ENCODE data around the gene A2ML1.

The A2ML1 gene

GRCh38 chr12:8822298-8822697 is at the start of gene A2ML1:
A2ML1 (plus strand) TSS chr12:8822621; CDS start chr12:8822652, 31 bp downstream.
- DNase-seq (ENCODE audit: low read depth) = no peak

DNA sequence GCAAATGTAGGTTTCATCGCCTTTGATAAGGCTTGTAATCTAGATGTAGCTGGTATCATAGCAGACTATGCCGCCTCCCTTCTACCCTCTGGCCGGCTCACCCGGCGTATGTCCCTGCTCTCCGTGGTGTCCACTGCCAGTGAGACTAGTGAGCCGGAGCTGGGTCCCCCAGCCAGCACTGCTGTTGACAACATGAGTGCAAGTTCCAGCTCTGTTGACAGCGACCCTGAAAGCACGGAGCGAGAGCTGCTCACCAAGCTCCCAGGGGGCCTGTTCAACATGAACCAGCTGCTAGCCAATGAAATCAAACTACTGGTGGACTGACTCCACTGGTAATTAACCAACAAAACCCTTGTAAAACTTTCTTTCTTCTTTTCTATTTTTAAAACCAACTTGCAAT is 49.0 kb upstream of the A2ML1 start:
- no peak for TF ChIP-seq CTCF (IDR thresholded peaks at IDR 0.05; ENCODE audit: control insufficient read depth, insufficient read depth, low read depth, low read length, missing control alignments)
- no peak overlapping the region for H3K4me3 ChIP-seq (ENCODE audit: control insufficient read depth, low read depth, low read length)
- no peak for DNase-seq (ENCODE audit: low read depth)

More at GRCh38 chr12:8822298-8822697, at the start of gene A2ML1:
- H3K4me3 ChIP-seq (ENCODE audit: control insufficient read depth, low read depth, low read length) = no peak within 1 kb of the TSS
- TF ChIP-seq CTCF (IDR thresholded peaks at IDR 0.05; ENCODE audit: control insufficient read depth, insufficient read depth, low read depth, low read length, missing control alignments) = no peak

- DNase-seq (ENCODE audit: low read depth) = no peak
- no peak for TF ChIP-seq CTCF (IDR thresholded peaks at IDR 0.05; ENCODE audit: control insufficient read depth, insufficient read depth, low read depth, low read length, missing control alignments)
- H3K4me3 ChIP-seq (ENCODE audit: control insufficient read depth, low read depth, low read length) = no peak overlapping the region
Measured at GRCh38 chr12:8779281-8779680, 43.1 kb upstream of the A2ML1 start.

DNA sequence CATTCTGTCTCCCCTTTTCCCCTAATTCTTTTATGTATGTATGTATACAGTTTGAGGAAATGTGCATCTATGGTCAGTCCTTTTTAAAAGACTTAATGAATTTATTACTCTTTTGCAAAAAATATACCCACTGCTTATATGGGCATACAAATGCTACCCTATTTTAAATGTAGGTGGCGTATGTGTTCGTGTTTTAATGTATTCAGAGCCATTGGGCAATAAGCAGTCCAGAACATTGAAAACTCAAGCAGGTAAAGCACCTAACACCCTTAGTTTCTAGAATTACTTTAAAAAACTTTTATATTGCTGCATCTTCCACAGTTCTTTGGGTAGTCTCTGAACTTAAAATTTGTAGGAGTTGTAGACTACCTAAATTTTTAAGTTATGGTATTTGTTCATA is 42.6 kb upstream of the A2ML1 start:
- H3K4me3 ChIP-seq (ENCODE audit: control insufficient read depth, low read depth, low read length) = no peak overlapping the region
- no peak for TF ChIP-seq CTCF (IDR thresholded peaks at IDR 0.05; ENCODE audit: control insufficient read depth, insufficient read depth, low read depth, low read length, missing control alignments)
- no peak for DNase-seq (ENCODE audit: low read depth)

- peak; percentile 24 for DNase-seq (ENCODE audit: low read depth)
Measured at GRCh38 chr12:8780389-8780788, 42.0 kb upstream of the A2ML1 start.

GRCh38 chr12:8781381-8782127 is 40.9 kb upstream of the A2ML1 start:
- no peak for DNase-seq (ENCODE audit: low read depth)
- no peak overlapping the region for H3K4me3 ChIP-seq (ENCODE audit: control insufficient read depth, low read depth, low read length)
- no peak for TF ChIP-seq CTCF (IDR thresholded peaks at IDR 0.05; ENCODE audit: control insufficient read depth, insufficient read depth, low read depth, low read length, missing control alignments)

More at GRCh38 chr12:8780389-8780788, 42.0 kb upstream of the A2ML1 start:
- H3K4me3 ChIP-seq (ENCODE audit: control insufficient read depth, low read depth, low read length) = no peak overlapping the region
- TF ChIP-seq CTCF (IDR thresholded peaks at IDR 0.05; ENCODE audit: control insufficient read depth, insufficient read depth, low read depth, low read length, missing control alignments) = peak; percentile 45
